Measurements from ENCODE around the gene OR10T2. TPM values are rescaled to one million over a fixed set of nuclear protein-coding genes. Genes with fewer than 3 reads are reported as not detected.
"Not testable (repeated sequence)": the region's sequence is repeated elsewhere in the genome, so short reads cannot be mapped to it uniquely, and the experiment has no call there.

OR10T2 gene
- total RNA-seq, 6 experiments from 2014 or later = not detected

GRCh38 chr1:158353303-158354075 is 45.8 kb downstream of the OR10T2 start, which contains the start of gene CD1E:
TSS of gene CD1E (plus strand) at chr1:158353894. CDS start at chr1:158353989, 95 bp downstream.
- Histone ChIP-seq H3K27me3 (no peaks in the 10 kb centered on the region), H3K4me1 (no peaks in the 10 kb centered on the region), H3K9me3 (no peaks in the 10 kb centered on the region), H3K36me3 (no peaks in the 10 kb centered on the region), H3K27ac (no peak within 1 kb of the TSS), H3K4me3 (no peak within 1 kb of the TSS)
- peak in 2 of 4 donors; percentile 26 to 39 for ATAC-seq
- intact Hi-C loops (cut with DNase I) = no loop called here
- WGBS (ENCODE audit: insufficient coverage, low coverage, low lambda C conversion rate, missing lambda C conversion rate) = 15% methylated on average over 6 of the region's 6 CpGs
- no peak for DNase-seq
- TF ChIP-seq POLR2A (IDR thresholded peaks at IDR 0.05) = no peak
- TF ChIP-seq CTCF (IDR thresholded peaks at IDR 0.05) = no peak

- H3K9me3 ChIP-seq; H3K36me3 ChIP-seq; DNase-seq; H3K27me3 ChIP-seq; H3K4me1 ChIP-seq; H3K4me3 ChIP-seq; ATAC-seq; intact Hi-C loops (cut with DNase I); H3K27ac ChIP-seq: not testable (repeated sequence)
- WGBS (ENCODE audit: insufficient coverage, low coverage, low lambda C conversion rate, missing lambda C conversion rate) = 81% methylated on average over 3 of the region's 24 CpGs
Observed at GRCh38 chr1:158348946-158349345, 50.3 kb downstream of the OR10T2 start.

Other genes with a start within 250 kb of the OR10T2 start
- 1 to 10 TPM; 5.4 to 8.9 (median 7.1) TPM for gene CD1D, start 218.6 kb downstream of the OR10T2 start, total RNA-seq
- gene CD1A, start 145.0 kb downstream of the OR10T2 start, total RNA-seq = not detected
- under 1 TPM in 3 of 6 experiments, not detected in 3; 0.24 to 0.60 (median 0.31) TPM for gene CD1C, start 109.5 kb downstream of the OR10T2 start, total RNA-seq
- gene CD1B, start 67.9 kb downstream of the OR10T2 start, total RNA-seq = not detected
- gene CD1E, start 45.6 kb downstream of the OR10T2 start, total RNA-seq = under 1 TPM in 1 of 6 experiments, not detected in 5; 0.58 TPM
- gene OR10K2, start 26.8 kb upstream of the OR10T2 start, total RNA-seq = not detected
- gene OR10K1, start 62.4 kb upstream of the OR10T2 start, total RNA-seq = not detected
- not detected for gene OR10R2, start 72.8 kb upstream of the OR10T2 start, total RNA-seq
- gene OR6Y1, start 154.9 kb upstream of the OR10T2 start, total RNA-seq = not detected
- gene OR6P1, start 171.1 kb upstream of the OR10T2 start, total RNA-seq = not detected
- not detected for gene OR10X1, start 180.4 kb upstream of the OR10T2 start, total RNA-seq
- gene OR10Z1, start 205.8 kb upstream of the OR10T2 start, total RNA-seq = not detected